HCT116 (cell line): ENCODE results near the gene HERC3. TPM values are rescaled to one million over a fixed set of nuclear protein-coding genes. Genes with fewer than 3 reads are reported as not detected.

Experiments
- ATAC-seq: fragments of 200-7000 bp; cut with Tn5 transposase; 2 replicates; pipeline ENCODE4 v1.9.1; 2020; ENCODE audit warnings: mild to moderate bottlenecking, moderate library complexity
- BruUV-seq: library from RNA; stranded (reverse); fragments of 400-500 nt; replicated peaks from 2 replicates; lab custom pipeline; 2021; lab: Mats Ljungman, UMichigan
- CTCF ChIA-PET: fragments of 300-600 bp; sonication (Branson Sonifier 250); formaldehyde crosslinking; loops from one replicate; lab custom pipeline; 2021; ENCODE audit warnings: antibody characterized with exemption; lab: Charles Lee
- POLR2A ChIA-PET: fragments of 300-600, 350-600 bp; sonication (Branson Sonifier 250); formaldehyde crosslinking; loops from one replicate; lab custom pipeline; 2021; ENCODE audit warnings: antibody characterized with exemption; lab: Charles Lee
- RAD21 ChIA-PET, 2 experiments: fragments of 300-600 bp; sonication (Branson Sonifier 250); formaldehyde crosslinking; loops; one replicate each; lab custom pipeline; 2023; ENCODE audit warnings: low total read pairs in 2 of 2; ENCODE audit not compliant: uncharacterized antibody in 2 of 2, unreplicated experiment in 2 of 2, low non-redundant PET in 1 of 2; lab: Charles Lee
- DNase-seq: peaks from one replicate; pipeline ENCODE4 v3.0.0-alpha.2; 2010; ENCODE audit warnings: low read depth, low spot score
- H2AFZ ChIP-seq: fragments of 200-600 bp; shearing (Covaris generic), sonication (generic); 2 replicates; pipeline ENCODE4 v1.6.1; 2017; ENCODE audit warnings: low read depth, mixed run types, mixed read lengths, antibody characterized with exemption, low read length; ENCODE audit not compliant: poor library complexity, severe bottlenecking
- H3K27ac ChIP-seq: 2 replicates; pipeline ENCODE4 v1.5.1; 2012; ENCODE audit warnings: low read depth, low read length
- H3K27me3 ChIP-seq: fragments of 200-600 bp; sonication (generic); 2 replicates; pipeline ENCODE4 v1.6.1; 2016; ENCODE audit warnings: mixed run types, low read length, mixed read lengths; ENCODE audit not compliant: insufficient read depth
- H3K36me3 ChIP-seq, 2 experiments: fragments of 200-500 bp in 1 of 2; fragments of 200-600 bp in 1 of 2; sonication (Bioruptor generic) in 1 of 2; sonication (generic) in 1 of 2; 2 replicates each; pipeline versions ENCODE4 v1.5.1 to v1.6.1; 2014 to 2016; ENCODE audit warnings: low read length in 2 of 2, inconsistent platforms in 1 of 2, mixed read lengths in 1 of 2, mixed run types in 1 of 2; ENCODE audit not compliant: insufficient read depth in 2 of 2, control insufficient read depth in 1 of 2
- H3K4me1 ChIP-seq, 2 experiments: fragments of 200-600 bp in 1 of 2; sonication (generic) in 1 of 2; 2 replicates each; pipeline versions ENCODE4 v1.5.1 to v1.6.1; 2012 to 2017; ENCODE audit warnings: low read length in 2 of 2, inconsistent platforms in 1 of 2, mild to moderate bottlenecking in 1 of 2, mixed read lengths in 1 of 2, mixed run types in 1 of 2, moderate library complexity in 1 of 2; ENCODE audit not compliant: insufficient read depth in 2 of 2, control insufficient read depth in 1 of 2
- H3K4me2 ChIP-seq: fragments of 200-600 bp; sonication (generic); 2 replicates; pipeline ENCODE4 v1.6.1; 2017; ENCODE audit warnings: mixed run types, low read length, mixed read lengths
- H3K4me3 ChIP-seq, 2 experiments: fragments of 200-600 bp in 1 of 2; sonication (generic) in 1 of 2; replicated peaks in 1 of 2; 2 replicates each; pipeline ENCODE4 v1.5.1; 2011 to 2016; ENCODE audit warnings: low read length in 2 of 2, control low read depth in 1 of 2, low read depth in 1 of 2, mild to moderate bottlenecking in 1 of 2, mixed read lengths in 1 of 2, mixed run types in 1 of 2
- H3K79me2 ChIP-seq: fragments of 200-600 bp; sonication (generic); 2 replicates; pipeline ENCODE4 v1.6.1; 2017; ENCODE audit warnings: mild to moderate bottlenecking, mixed run types, low read length, moderate library complexity, mixed read lengths; ENCODE audit not compliant: insufficient read depth
- H3K9ac ChIP-seq: fragments of 200-600 bp; sonication (generic); 2 replicates; pipeline ENCODE4 v1.6.1; 2016; ENCODE audit warnings: low read length, mixed read lengths
- H3K9me2 ChIP-seq: fragments of 200-600 bp; sonication (generic), shearing (Covaris generic); 2 replicates; pipeline ENCODE4 v1.6.1; 2017; ENCODE audit warnings: mixed run types, mild to moderate bottlenecking, moderate library complexity; ENCODE audit not compliant: insufficient read depth
- H3K9me3 ChIP-seq, 2 experiments: fragments of 200-500 bp in 1 of 2; fragments of 200-600 bp in 1 of 2; sonication (Bioruptor generic) in 1 of 2; sonication (generic) in 1 of 2; 2 replicates each; pipeline ENCODE4 v1.6.1; 2014 to 2017; ENCODE audit warnings: low read length in 2 of 2, mixed read lengths in 2 of 2, inconsistent platforms in 1 of 2, low read depth in 1 of 2, mild to moderate bottlenecking in 1 of 2, mixed run types in 1 of 2, moderate library complexity in 1 of 2; ENCODE audit not compliant: control insufficient read depth in 1 of 2, insufficient read depth in 1 of 2
- H4K20me1 ChIP-seq: fragments of 200-600 bp; sonication (generic), shearing (Covaris generic); 2 replicates; pipeline ENCODE4 v1.6.1; 2017; ENCODE audit warnings: mixed run types, mild to moderate bottlenecking, moderate library complexity; ENCODE audit not compliant: insufficient read depth
- ATF3 ChIP-seq: IDR thresholded peaks from 2 replicates; pipeline ENCODE4 v1.6.1; 2012
- CBX3 ChIP-seq: IDR thresholded peaks from 2 replicates; pipeline ENCODE4 v1.6.1; 2012; ENCODE audit warnings: low read depth
- CEBPB ChIP-seq: IDR thresholded peaks from 2 replicates; pipeline ENCODE4 v1.6.1; 2012; ENCODE audit warnings: low read depth
- EZH2 ChIP-seq: fragments of 200-600 bp; sonication (generic); IDR thresholded peaks from 2 replicates; pipeline ENCODE4 v1.6.1; 2017; ENCODE audit warnings: antibody characterized with exemption, mixed run types
- EZH2phosphoT487 ChIP-seq: fragments of 200-600 bp; IDR thresholded peaks from 2 replicates; pipeline ENCODE4 v1.6.1; 2018; ENCODE audit warnings: antibody characterized with exemption, borderline replicate concordance
- POLR2A ChIP-seq: IDR thresholded peaks from 2 replicates; pipeline ENCODE4 v1.7.0; 2011; ENCODE audit warnings: borderline replicate concordance; ENCODE audit not compliant: insufficient read depth, insufficient read length; ENCODE audit errors: extremely low read depth
- RAD21 ChIP-seq: IDR thresholded peaks from 2 replicates; pipeline ENCODE4 v1.6.1; 2012; ENCODE audit warnings: low read depth, mild to moderate bottlenecking
- REST ChIP-seq: IDR thresholded peaks from 2 replicates; pipeline ENCODE4 v1.6.1; 2012; ENCODE audit warnings: low read depth
- SIN3A ChIP-seq: IDR thresholded peaks from 2 replicates; pipeline ENCODE4 v1.6.1; 2012; ENCODE audit warnings: low read depth
- SRF ChIP-seq: IDR thresholded peaks from 2 replicates; pipeline ENCODE4 v1.6.1; 2012; ENCODE audit warnings: low read depth
- TCF7L2 ChIP-seq: IDR thresholded peaks from 2 replicates; pipeline ENCODE4 v1.7.0; 2011; ENCODE audit warnings: borderline replicate concordance, inconsistent platforms; ENCODE audit not compliant: insufficient read depth, insufficient read length; ENCODE audit errors: extremely low read depth
- YY1 ChIP-seq: IDR thresholded peaks from 2 replicates; pipeline ENCODE4 v1.6.1; 2011; ENCODE audit warnings: low read length, low read depth, moderate library complexity, mild to moderate bottlenecking; ENCODE audit not compliant: insufficient replicate concordance; ENCODE audit errors: extremely low read depth
- ZBTB33 ChIP-seq: IDR thresholded peaks from 2 replicates; pipeline ENCODE4 v1.6.1; 2011; ENCODE audit warnings: mild to moderate bottlenecking, low read length, moderate library complexity; ENCODE audit not compliant: insufficient replicate concordance; ENCODE audit errors: extremely low read depth
- ZFX ChIP-seq: fragments of 450-650 bp; IDR thresholded peaks from 2 replicates; pipeline ENCODE4 v1.6.1; 2017
- intact Hi-C: fragments of 100-400 bp; cut with micrococcal nuclease; formaldehyde crosslinking; loops from 2 replicates; pipeline ENCODE4 v1.10.0; 2022
- total RNA-seq: library from RNA; stranded (reverse); gene quantifications from one replicate; pipeline ENCODE4 v1.2.1, GENCODE V29; 2021; ENCODE audit not compliant: unreplicated experiment

Gene HERC3
- total RNA-seq, 1 experiment from 2014 or later, result 10.8 TPM

GRCh38 chr4:88674979-88675378 lies 82.7 kb downstream of the HERC3 start:
- Histone ChIP-seq H3K27me3 (no peaks in the 10 kb centered on the region), H3K4me3 (no peak overlapping the region), H3K36me3 (no peaks in the 10 kb centered on the region), H3K4me1 (no peaks in the 10 kb centered on the region), H3K9ac (no peak overlapping the region), H3K9me3 (no peaks in the 10 kb centered on the region), H3K4me2 (no peak overlapping the region), H3K79me2 (no peaks in the 10 kb centered on the region), H3K9me2 (no peaks in the 10 kb centered on the region), H2AFZ (no peak overlapping the region), H4K20me1 (no peaks in the 10 kb centered on the region), H3K27ac (no peak overlapping the region)
- intact Hi-C loops, result no loop called here
- ChIA-PET POLR2A (no interaction called here), RAD21 (no interaction called here), CTCF (no interaction called here)
- DNase-seq (no peak), ATAC-seq (no peak)
- TF ChIP-seq SRF (no peak), RAD21 (no peak), POLR2A (no peak), ATF3 (no peak), CEBPB (no peak), YY1 (no peak), REST (no peak), TCF7L2 (no peak), EZH2phosphoT487 (no peak), ZBTB33 (no peak), CBX3 (no peak), SIN3A (no peak), ZFX (no peak), EZH2 (no peak)
- no TSS peak for BruUV-seq
